ENCODE data around the gene TPK1. TPM values are rescaled to one million over a fixed set of nuclear protein-coding genes. Genes with fewer than 3 reads are reported as not detected.

TPK1 gene
- total RNA-seq, 1 donor from 2014 or later: 2.2 TPM

DNA sequence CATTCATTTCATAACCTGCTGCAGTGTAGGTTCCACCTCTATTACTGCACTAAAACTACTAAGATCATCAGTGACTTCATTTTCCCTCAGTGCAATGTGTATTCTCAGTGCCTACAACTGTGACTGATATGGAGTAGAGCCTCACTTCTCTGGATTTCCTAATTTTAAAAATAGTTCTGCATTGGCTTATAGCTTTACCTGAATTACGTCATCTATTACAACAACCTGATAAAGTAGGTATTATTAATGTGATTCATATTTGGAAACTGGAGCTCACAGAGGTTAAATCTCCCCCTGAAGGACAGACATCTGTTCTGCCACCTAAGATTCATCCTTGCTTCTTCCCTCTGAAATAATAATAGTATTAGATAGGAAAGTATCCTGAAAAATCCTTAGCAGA lies 361.5 kb downstream of the TPK1 start:
- Mint-ChIP-seq H3K27ac (ENCODE audit: unreplicated experiment) (no peak overlapping the region), H3K9me3 (ENCODE audit: unreplicated experiment) (no peaks in the 10 kb centered on the region), H3K4me1 (ENCODE audit: low read depth, unreplicated experiment) (no peaks in the 10 kb centered on the region), H3K4me3 (ENCODE audit: unreplicated experiment) (no peak overlapping the region), H3K36me3 (ENCODE audit: low read depth, unreplicated experiment) (no peaks in the 10 kb centered on the region), H3K27me3 (ENCODE audit: low read depth, unreplicated experiment) (no peaks in the 10 kb centered on the region)
- Histone ChIP-seq H3K4me2 (ENCODE audit: low read length) (no peak overlapping the region), H3K4me1 (ENCODE audit: insufficient read depth, low read length) (no peaks in the 10 kb centered on the region), H3K9ac (ENCODE audit: low read length) (no peak overlapping the region), H4K20me1 (ENCODE audit: insufficient read depth, low read length) (no peaks in the 10 kb centered on the region), H3K9me3 (ENCODE audit: insufficient read depth, low read depth, low read length) (no peaks in the 10 kb centered on the region), H3K27ac (ENCODE audit: low read depth, low read length) (no peak overlapping the region), H3K36me3 (ENCODE audit: insufficient read depth, low read length) (no peaks in the 10 kb centered on the region), H2AFZ (ENCODE audit: low read depth, low read length) (no peak overlapping the region), H3K4me3 (ENCODE audit: insufficient read depth, low read depth, low read length) (no peak overlapping the region), H3K79me2 (ENCODE audit: insufficient read depth, low read length) (no peaks in the 10 kb centered on the region), H3K27me3 (ENCODE audit: insufficient read depth, low read length) (no peaks in the 10 kb centered on the region)
- TF ChIP-seq, protein P1, sequence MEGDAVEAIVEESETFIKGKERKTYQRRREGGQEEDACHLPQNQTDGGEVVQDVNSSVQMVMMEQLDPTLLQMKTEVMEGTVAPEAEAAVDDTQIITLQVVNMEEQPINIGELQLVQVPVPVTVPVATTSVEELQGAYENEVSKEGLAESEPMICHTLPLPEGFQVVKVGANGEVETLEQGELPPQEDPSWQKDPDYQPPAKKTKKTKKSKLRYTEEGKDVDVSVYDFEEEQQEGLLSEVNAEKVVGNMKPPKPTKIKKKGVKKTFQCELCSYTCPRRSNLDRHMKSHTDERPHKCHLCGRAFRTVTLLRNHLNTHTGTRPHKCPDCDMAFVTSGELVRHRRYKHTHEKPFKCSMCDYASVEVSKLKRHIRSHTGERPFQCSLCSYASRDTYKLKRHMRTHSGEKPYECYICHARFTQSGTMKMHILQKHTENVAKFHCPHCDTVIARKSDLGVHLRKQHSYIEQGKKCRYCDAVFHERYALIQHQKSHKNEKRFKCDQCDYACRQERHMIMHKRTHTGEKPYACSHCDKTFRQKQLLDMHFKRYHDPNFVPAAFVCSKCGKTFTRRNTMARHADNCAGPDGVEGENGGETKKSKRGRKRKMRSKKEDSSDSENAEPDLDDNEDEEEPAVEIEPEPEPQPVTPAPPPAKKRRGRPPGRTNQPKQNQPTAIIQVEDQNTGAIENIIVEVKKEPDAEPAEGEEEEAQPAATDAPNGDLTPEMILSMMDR (IDR thresholded peaks at IDR 0.05; ENCODE audit: insufficient read depth, low read depth, low read length): no peak
- TF ChIP-seq EZH2 (IDR thresholded peaks at IDR 0.05; ENCODE audit: insufficient read depth, low read length): no peak
- no peak for DNase-seq (ENCODE audit: low read depth)
- no peak for FAIRE-seq

DNA sequence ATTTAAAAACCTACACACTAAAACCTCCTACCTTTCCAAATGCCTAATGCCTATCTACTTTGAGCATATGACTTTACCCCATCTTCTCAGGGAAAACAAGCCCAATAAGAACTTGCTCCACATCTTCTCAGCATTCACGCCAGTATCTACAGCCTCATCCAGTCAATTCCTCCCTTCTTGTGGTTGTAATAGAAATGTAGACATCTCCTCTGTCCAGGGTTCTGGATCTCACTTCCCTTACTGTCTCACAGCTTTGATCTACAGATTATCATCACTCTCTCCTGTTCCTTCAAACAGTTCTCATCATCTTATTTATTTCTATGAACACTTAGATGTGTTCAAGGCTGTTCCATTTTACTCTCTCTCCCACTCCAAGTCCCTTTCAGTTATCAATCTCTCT lies 361.9 kb downstream of the TPK1 start:
- Mint-ChIP-seq H3K4me1 (ENCODE audit: low read depth, unreplicated experiment) (no peaks in the 10 kb centered on the region), H3K27me3 (ENCODE audit: low read depth, unreplicated experiment) (no peaks in the 10 kb centered on the region), H3K9me3 (ENCODE audit: unreplicated experiment) (no peaks in the 10 kb centered on the region), H3K4me3 (ENCODE audit: unreplicated experiment) (no peak overlapping the region), H3K27ac (ENCODE audit: unreplicated experiment) (no peak overlapping the region), H3K36me3 (ENCODE audit: low read depth, unreplicated experiment) (no peaks in the 10 kb centered on the region)
- Histone ChIP-seq H4K20me1 (ENCODE audit: insufficient read depth, low read length) (no peaks in the 10 kb centered on the region), H3K9me3 (ENCODE audit: insufficient read depth, low read depth, low read length) (no peaks in the 10 kb centered on the region), H3K27ac (ENCODE audit: low read depth, low read length) (no peak overlapping the region), H3K79me2 (ENCODE audit: insufficient read depth, low read length) (no peaks in the 10 kb centered on the region), H3K4me1 (ENCODE audit: insufficient read depth, low read length) (no peaks in the 10 kb centered on the region), H3K9ac (ENCODE audit: low read length) (no peak overlapping the region), H2AFZ (ENCODE audit: low read depth, low read length) (no peak overlapping the region), H3K36me3 (ENCODE audit: insufficient read depth, low read length) (no peaks in the 10 kb centered on the region), H3K27me3 (ENCODE audit: insufficient read depth, low read length) (no peaks in the 10 kb centered on the region), H3K4me2 (ENCODE audit: low read length) (no peak overlapping the region), H3K4me3 (ENCODE audit: insufficient read depth, low read depth, low read length) (no peak overlapping the region)
- DNase-seq (ENCODE audit: low read depth) (no peak), FAIRE-seq (no peak)
- TF ChIP-seq, protein P1 (IDR thresholded peaks at IDR 0.05; ENCODE audit: insufficient read depth, low read depth, low read length): no peak
- no peak for TF ChIP-seq EZH2 (IDR thresholded peaks at IDR 0.05; ENCODE audit: insufficient read depth, low read length)

DNA sequence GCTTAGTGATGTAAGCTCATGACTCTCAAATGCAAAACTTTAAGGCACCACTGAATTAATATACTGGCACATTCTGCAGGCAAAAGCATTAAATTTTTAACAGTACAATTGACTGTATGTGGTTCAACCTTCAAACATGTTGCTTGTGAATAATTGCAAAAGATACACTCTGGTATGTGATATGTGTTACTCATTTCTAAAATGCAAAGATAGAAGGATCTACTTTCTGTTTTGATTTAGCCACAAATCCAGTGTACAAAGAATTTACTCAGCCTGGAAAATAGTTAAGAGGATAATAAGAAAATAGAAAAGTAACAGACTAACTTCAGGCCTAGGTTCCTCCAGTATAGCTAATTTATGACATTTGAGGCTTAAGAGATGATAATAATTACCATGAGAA lies 365.8 kb downstream of the TPK1 start:
- Histone ChIP-seq H3K27ac (ENCODE audit: low read depth, low read length) (no peak overlapping the region), H3K4me2 (ENCODE audit: low read length) (no peak overlapping the region), H2AFZ (ENCODE audit: low read depth, low read length) (no peak overlapping the region), H3K9me3 (ENCODE audit: insufficient read depth, low read depth, low read length) (no peaks in the 10 kb centered on the region), H4K20me1 (ENCODE audit: insufficient read depth, low read length) (no peaks in the 10 kb centered on the region), H3K27me3 (ENCODE audit: insufficient read depth, low read length) (no peaks in the 10 kb centered on the region), H3K9ac (ENCODE audit: low read length) (no peak overlapping the region), H3K36me3 (ENCODE audit: insufficient read depth, low read length) (no peaks in the 10 kb centered on the region), H3K4me3 (ENCODE audit: insufficient read depth, low read depth, low read length) (no peak overlapping the region), H3K4me1 (ENCODE audit: insufficient read depth, low read length) (no peaks in the 10 kb centered on the region), H3K79me2 (ENCODE audit: insufficient read depth, low read length) (no peaks in the 10 kb centered on the region)
- Mint-ChIP-seq H3K4me3 (ENCODE audit: unreplicated experiment) (no peak overlapping the region), H3K27me3 (ENCODE audit: low read depth, unreplicated experiment) (peaks cover 2% of the 10 kb centered on the region), H3K36me3 (ENCODE audit: low read depth, unreplicated experiment) (no peaks in the 10 kb centered on the region), H3K9me3 (ENCODE audit: unreplicated experiment) (no peaks in the 10 kb centered on the region), H3K4me1 (ENCODE audit: low read depth, unreplicated experiment) (no peaks in the 10 kb centered on the region), H3K27ac (ENCODE audit: unreplicated experiment) (no peak overlapping the region)
- no peak for TF ChIP-seq EZH2 (IDR thresholded peaks at IDR 0.05; ENCODE audit: insufficient read depth, low read length)
- TF ChIP-seq, protein P1 (IDR thresholded peaks at IDR 0.05; ENCODE audit: insufficient read depth, low read depth, low read length): no peak
- FAIRE-seq (no peak), DNase-seq (ENCODE audit: low read depth) (no peak)

Measured in astrocyte (in vitro differentiated cells and primary cell).